GM12872 (cell line): ENCODE measurements around the gene VWA3A.
A peak's percentile ranks its signal among the peaks of the same experiment; 100 is the strongest.

Source experiments
- CTCF ChIP-seq: IDR thresholded peaks from 3 replicates; pipeline ENCODE4 v1.5.1; 2011; ENCODE audit warnings: low read depth, mild to moderate bottlenecking, low read length, moderate library complexity; ENCODE audit not compliant: insufficient read depth

VWA3A gene

DNA sequence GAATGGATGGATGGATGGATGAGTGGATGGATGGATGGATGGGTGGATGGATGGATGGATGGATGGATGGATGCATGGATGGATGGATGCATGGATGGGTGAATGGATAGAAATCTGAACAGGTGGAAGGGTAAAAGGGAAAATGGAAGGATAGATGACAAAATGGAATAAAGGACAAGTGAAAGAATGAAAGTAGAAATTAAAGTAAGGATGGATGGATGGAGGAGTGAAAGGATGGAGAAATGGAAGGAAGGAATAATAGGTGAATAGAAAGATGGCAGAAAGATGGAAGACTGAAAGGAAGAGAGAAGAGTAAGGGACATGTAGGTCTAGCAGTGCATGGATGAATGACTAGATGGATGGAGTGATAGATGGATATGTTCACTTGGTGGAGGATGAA lies 29.9 kb downstream of the VWA3A start:
- no peak for TF ChIP-seq CTCF

DNA sequence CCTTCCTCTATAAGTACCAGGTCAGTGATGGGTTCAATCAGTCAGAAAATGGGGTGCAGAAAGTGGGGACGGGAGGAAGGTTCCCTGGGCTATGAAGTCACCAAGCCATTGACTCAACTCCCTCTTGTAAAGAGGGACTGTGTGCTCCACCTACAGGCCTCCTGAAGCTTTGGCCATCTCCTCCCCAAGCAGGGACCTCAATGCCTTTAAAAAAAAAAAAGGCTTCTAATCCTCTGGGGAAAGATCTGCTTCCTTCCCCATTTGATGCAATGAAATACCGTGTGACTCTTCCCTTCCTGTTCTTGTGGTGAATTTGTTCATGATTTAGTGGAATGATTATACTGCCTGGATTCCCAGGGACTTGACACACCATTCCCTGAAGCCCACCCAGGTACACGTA lies 30.8 kb downstream of the VWA3A start:
- peak; percentile 32; the same call in 1 of the 3 replicates for TF ChIP-seq CTCF

- TF ChIP-seq CTCF: no peak
These were observed 31.6 kb downstream of the VWA3A start for GRCh38 chr16:22123759-22124490.

- TF ChIP-seq CTCF: no peak
These were observed 32.4 kb downstream of the VWA3A start for GRCh38 chr16:22124583-22125284.

DNA sequence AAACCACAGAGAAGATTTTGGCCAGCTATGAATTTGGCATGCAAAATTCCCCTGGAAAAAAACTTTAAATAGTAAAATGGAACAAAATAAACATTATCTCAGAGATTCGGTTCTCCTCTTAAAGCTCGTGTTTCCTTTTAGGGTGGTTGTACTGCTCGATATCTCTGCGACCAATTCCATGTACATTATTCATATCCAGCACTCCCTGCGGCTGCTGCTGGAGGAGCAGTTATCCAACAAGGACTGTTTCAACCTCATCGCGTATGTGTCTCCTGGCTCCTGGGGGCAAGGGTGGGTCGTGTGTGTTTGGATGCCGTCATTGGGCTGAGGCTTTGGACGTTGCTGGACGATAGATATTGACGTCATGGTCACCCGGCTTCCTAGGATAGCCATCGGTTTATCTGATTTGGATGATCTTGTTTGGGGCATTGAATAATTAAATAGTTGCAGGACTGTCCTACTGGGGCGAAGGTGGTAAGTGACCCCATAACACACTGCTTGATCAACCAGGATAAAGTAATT lies 33.8 kb downstream of the VWA3A start:
- TF ChIP-seq CTCF: no peak

DNA sequence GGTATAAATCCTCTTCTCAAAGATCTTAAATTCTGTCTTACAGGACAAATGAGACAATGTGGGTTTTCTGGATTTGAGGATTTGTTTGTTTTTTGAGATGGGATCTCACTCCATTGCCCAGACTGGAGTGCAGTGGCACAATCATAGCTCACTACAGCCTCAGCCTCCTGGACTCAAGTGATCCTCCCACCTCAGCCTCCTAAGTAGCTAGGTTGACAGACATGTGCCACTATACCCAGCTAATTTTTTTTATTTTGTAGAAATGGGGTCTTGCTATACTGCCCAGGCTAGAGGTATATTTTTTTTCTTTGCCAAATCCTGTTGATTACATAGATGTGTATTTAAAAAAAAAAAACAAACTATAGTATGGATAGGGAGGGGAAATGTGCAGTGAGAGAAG lies 38.2 kb downstream of the VWA3A start:
- TF ChIP-seq CTCF: no peak

GRCh38 chr16:22132801-22133200 lies 40.5 kb downstream of the VWA3A start:
- no peak for TF ChIP-seq CTCF
